ENCODE results near the gene STIMATE.

DNA sequence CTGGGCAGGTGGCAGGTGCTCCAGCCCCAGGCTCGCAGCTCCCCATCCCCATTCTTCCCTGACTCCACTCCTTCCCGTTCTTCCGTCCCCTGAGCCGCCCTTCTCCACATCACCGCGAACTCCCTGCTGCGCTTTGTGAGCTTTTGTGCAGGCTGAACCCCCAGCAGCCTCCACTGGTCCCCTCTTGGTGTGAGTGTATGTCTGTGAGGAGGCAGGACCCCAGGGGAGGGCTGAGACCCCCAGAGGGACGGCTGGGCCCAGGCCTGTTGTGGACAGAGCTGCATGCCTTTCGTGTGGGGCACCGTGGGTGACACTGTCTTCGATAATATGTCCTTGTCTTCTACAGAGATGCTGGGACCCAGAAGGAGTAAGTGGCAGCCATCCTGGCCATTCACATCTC is 110.1 kb downstream of the STIMATE start:
- TF ChIP-seq, protein P1, sequence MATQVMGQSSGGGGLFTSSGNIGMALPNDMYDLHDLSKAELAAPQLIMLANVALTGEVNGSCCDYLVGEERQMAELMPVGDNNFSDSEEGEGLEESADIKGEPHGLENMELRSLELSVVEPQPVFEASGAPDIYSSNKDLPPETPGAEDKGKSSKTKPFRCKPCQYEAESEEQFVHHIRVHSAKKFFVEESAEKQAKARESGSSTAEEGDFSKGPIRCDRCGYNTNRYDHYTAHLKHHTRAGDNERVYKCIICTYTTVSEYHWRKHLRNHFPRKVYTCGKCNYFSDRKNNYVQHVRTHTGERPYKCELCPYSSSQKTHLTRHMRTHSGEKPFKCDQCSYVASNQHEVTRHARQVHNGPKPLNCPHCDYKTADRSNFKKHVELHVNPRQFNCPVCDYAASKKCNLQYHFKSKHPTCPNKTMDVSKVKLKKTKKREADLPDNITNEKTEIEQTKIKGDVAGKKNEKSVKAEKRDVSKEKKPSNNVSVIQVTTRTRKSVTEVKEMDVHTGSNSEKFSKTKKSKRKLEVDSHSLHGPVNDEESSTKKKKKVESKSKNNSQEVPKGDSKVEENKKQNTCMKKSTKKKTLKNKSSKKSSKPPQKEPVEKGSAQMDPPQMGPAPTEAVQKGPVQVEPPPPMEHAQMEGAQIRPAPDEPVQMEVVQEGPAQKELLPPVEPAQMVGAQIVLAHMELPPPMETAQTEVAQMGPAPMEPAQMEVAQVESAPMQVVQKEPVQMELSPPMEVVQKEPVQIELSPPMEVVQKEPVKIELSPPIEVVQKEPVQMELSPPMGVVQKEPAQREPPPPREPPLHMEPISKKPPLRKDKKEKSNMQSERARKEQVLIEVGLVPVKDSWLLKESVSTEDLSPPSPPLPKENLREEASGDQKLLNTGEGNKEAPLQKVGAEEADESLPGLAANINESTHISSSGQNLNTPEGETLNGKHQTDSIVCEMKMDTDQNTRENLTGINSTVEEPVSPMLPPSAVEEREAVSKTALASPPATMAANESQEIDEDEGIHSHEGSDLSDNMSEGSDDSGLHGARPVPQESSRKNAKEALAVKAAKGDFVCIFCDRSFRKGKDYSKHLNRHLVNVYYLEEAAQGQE (IDR thresholded peaks at IDR 0.05; ENCODE audit: insufficient read depth in 1 of 2, low read depth in 2 of 2, low read length in 2 of 2) = no peak
- TF ChIP-seq FOXP2 (optimal IDR thresholded peaks at IDR 0.05; ENCODE audit: borderline replicate concordance, extremely low read depth, extremely low read length, insufficient read depth) = no peak
- no peak for TF ChIP-seq POLR2AphosphoS5 (IDR thresholded peaks at IDR 0.05; ENCODE audit: low read depth, low read length)
- no peak for TF ChIP-seq TAF1 (IDR thresholded peaks at IDR 0.05; ENCODE audit: borderline replicate concordance, insufficient read depth, low read length)
- no peak for TF ChIP-seq SIN3A (IDR thresholded peaks at IDR 0.05; ENCODE audit: borderline replicate concordance, insufficient read depth, low read length)
